ENCODE measurements around the gene ASPDH.

ASPDH gene

GRCh38 chr19:50497022-50497405 lies 16.7 kb downstream of the ASPDH start:
- H3K9me3 Mint-ChIP-seq = peaks cover under 1% of the 10 kb centered on the region
- H3K27ac Mint-ChIP-seq = no peak overlapping the region
- peaks cover 8% of the 10 kb centered on the region for H3K27me3 Mint-ChIP-seq (ENCODE audit: low read depth, poor library complexity)
- H3K4me3 Mint-ChIP-seq = no peak overlapping the region
- DNase-seq = no peak
- TF ChIP-seq CTCF (IDR thresholded peaks at IDR 0.05) = no peak
- peaks cover 19% of the 10 kb centered on the region for H3K4me1 Mint-ChIP-seq
- H3K36me3 Mint-ChIP-seq (ENCODE audit: low read depth) = peaks cover 4% of the 10 kb centered on the region

- Mint-ChIP-seq H3K27ac (no peak overlapping the region), H3K9me3 (peaks cover 6% of the 10 kb centered on the region), H3K4me3 (no peak overlapping the region)
These were observed 17.3 kb downstream of the ASPDH start for GRCh38 chr19:50496189-50497021.

GRCh38 chr19:50495020-50495531 lies 18.6 kb downstream of the ASPDH start:
- Mint-ChIP-seq H3K27me3 (ENCODE audit: low read depth, poor library complexity) (no peaks in the 10 kb centered on the region), H3K4me3 (no peak overlapping the region), H3K4me1 (peaks cover 21% of the 10 kb centered on the region), H3K9me3 (peaks cover 18% of the 10 kb centered on the region), H3K36me3 (ENCODE audit: low read depth) (peaks cover 13% of the 10 kb centered on the region), H3K27ac (no peak overlapping the region)
- no peak for TF ChIP-seq CTCF (IDR thresholded peaks at IDR 0.05)
- DNase-seq = no peak

More at GRCh38 chr19:50496189-50497021, 17.3 kb downstream of the ASPDH start:
- peaks cover 7% of the 10 kb centered on the region for H3K27me3 Mint-ChIP-seq (ENCODE audit: low read depth, poor library complexity)
- peaks cover 19% of the 10 kb centered on the region for H3K4me1 Mint-ChIP-seq
- peaks cover 4% of the 10 kb centered on the region for H3K36me3 Mint-ChIP-seq (ENCODE audit: low read depth)
- TF ChIP-seq CTCF (IDR thresholded peaks at IDR 0.05) = no peak
- DNase-seq = peak; percentile 42

DNA sequence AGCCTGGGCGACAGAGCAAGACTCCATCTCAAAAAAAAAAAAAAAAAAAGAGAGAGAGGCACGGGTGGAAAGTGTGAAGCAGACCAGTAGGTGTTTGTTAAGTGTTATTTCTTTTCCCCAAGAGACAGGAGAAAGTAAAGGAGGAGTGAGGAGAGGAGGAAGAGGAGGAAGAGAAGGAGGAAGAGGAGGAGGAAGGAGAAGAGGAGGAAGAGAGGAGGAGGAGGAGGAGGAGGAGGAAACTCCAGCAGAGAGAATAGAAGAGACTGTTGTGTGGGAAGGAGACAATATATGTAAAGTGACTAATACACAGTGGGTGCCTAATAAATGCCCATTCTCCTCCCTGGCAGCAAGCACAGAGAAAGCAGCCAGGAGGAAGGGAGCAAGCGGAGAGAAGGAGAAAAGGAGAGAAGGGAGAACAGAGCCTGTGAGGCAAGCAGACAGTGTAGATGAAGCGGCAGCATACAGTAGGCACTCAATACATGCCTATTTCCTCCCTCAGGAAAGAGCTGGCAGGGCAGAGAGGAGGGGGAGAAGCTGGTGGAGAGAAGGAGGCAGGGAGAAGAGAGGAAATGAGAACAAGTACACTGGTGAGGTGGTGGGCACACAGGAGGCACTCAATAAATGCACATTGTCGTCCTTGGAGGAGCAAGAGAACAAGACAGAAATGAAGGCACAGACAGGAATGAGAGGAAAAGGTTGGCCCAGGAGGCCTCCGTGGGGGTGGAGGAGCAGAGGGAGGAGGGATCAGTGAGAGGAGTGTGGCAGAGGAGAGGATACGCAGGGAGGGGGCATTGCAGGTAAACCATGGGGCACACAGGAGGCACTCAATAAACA lies 19.3 kb downstream of the ASPDH start:
- H3K27me3 Mint-ChIP-seq (ENCODE audit: low read depth, poor library complexity) = no peaks in the 10 kb centered on the region
- H3K4me1 Mint-ChIP-seq = peaks cover 27% of the 10 kb centered on the region
- DNase-seq = no peak
- H3K4me3 Mint-ChIP-seq = no peak overlapping the region
- peaks cover 24% of the 10 kb centered on the region for H3K9me3 Mint-ChIP-seq
- peaks cover 19% of the 10 kb centered on the region for H3K36me3 Mint-ChIP-seq (ENCODE audit: low read depth)
- no peak overlapping the region for H3K27ac Mint-ChIP-seq
- no peak for TF ChIP-seq CTCF (IDR thresholded peaks at IDR 0.05)

- H3K4me1 Mint-ChIP-seq = peaks cover 39% of the 10 kb centered on the region
- peaks cover 36% of the 10 kb centered on the region for H3K9me3 Mint-ChIP-seq
- peaks cover 30% of the 10 kb centered on the region for H3K36me3 Mint-ChIP-seq (ENCODE audit: low read depth)
- H3K27me3 Mint-ChIP-seq (ENCODE audit: low read depth, poor library complexity) = no peaks in the 10 kb centered on the region
- no peak for DNase-seq
- H3K4me3 Mint-ChIP-seq = no peak overlapping the region
- H3K27ac Mint-ChIP-seq = no peak overlapping the region
- TF ChIP-seq CTCF (IDR thresholded peaks at IDR 0.05) = no peak
These were observed 20.5 kb downstream of the ASPDH start for GRCh38 chr19:50493171-50493570.
